GM19452 (cell line): ENCODE measurements around the gene OBSCN.

Experiments
- ATAC-seq: cut with Tn5 transposase; IDR thresholded peaks from one replicate; pipeline ENCODE4 v1.9.1; 2021; ENCODE audit not compliant: unreplicated experiment

OBSCN gene

GRCh38 chr1:228337711-228338520, 130.1 kb downstream of the OBSCN start:
- no peak for ATAC-seq

- ATAC-seq, result no peak
These were observed 130.7 kb downstream of the OBSCN start for GRCh38 chr1:228338521-228339051.

- ATAC-seq, result no peak
These were observed 131.3 kb downstream of the OBSCN start for GRCh38 chr1:228339059-228339704.

- no peak for ATAC-seq
These were observed 132.2 kb downstream of the OBSCN start for GRCh38 chr1:228339766-228340685.

GRCh38 chr1:228340686-228341449, 133.0 kb downstream of the OBSCN start:
- ATAC-seq, result no peak

- ATAC-seq, result no peak
These were observed 133.6 kb downstream of the OBSCN start for GRCh38 chr1:228341450-228341813.

- no peak for ATAC-seq
These were observed 134.2 kb downstream of the OBSCN start for GRCh38 chr1:228341814-228342626.

GRCh38 chr1:228342627-228343190, 134.9 kb downstream of the OBSCN start:
- no peak for ATAC-seq

GRCh38 chr1:228343191-228343661, 135.4 kb downstream of the OBSCN start:
- no peak for ATAC-seq

- no peak for ATAC-seq
These were observed 136.8 kb downstream of the OBSCN start for GRCh38 chr1:228344631-228345072.

- ATAC-seq, result no peak
These were observed 137.5 kb downstream of the OBSCN start for GRCh38 chr1:228345201-228345930.

GRCh38 chr1:228346731-228347130, 138.9 kb downstream of the OBSCN start:
- no peak for ATAC-seq

GRCh38 chr1:228347181-228347580, 139.3 kb downstream of the OBSCN start:
- no peak for ATAC-seq

GRCh38 chr1:228348708-228349467, 141.0 kb downstream of the OBSCN start:
- no peak for ATAC-seq

GRCh38 chr1:228349701-228350171, 141.9 kb downstream of the OBSCN start:
- ATAC-seq, result no peak

GRCh38 chr1:228350179-228350742, 142.4 kb downstream of the OBSCN start:
- ATAC-seq, result no peak
